ENCODE data around the gene PRKCA. TPM values are rescaled to one million over a fixed set of nuclear protein-coding genes. Genes with fewer than 3 reads are reported as not detected.

The PRKCA gene
- total RNA-seq (ENCODE audit: insufficient read depth, low replicate concordance): 4.3 TPM

- DNase-seq (ENCODE audit: low spot score): peak; percentile 63
Measured at GRCh38 chr17:66301864-66302741, at the start of gene PRKCA. Gene PRKCA (plus strand): TSS chr17:66302613.

GRCh38 chr17:66253458-66253857, 49.0 kb upstream of the PRKCA start:
- DNase-seq (ENCODE audit: low spot score): peak; percentile 10

- peak; percentile 86 for DNase-seq (ENCODE audit: low spot score)
Measured at GRCh38 chr17:66255112-66255511, 47.3 kb upstream of the PRKCA start.

- DNase-seq (ENCODE audit: low spot score): no peak
Measured at GRCh38 chr17:66255527-66255971, 46.9 kb upstream of the PRKCA start.

- DNase-seq (ENCODE audit: low spot score): no peak
Measured at GRCh38 chr17:66260275-66260674, 42.1 kb upstream of the PRKCA start.

GRCh38 chr17:66260688-66261087, 41.7 kb upstream of the PRKCA start:
- no peak for DNase-seq (ENCODE audit: low spot score)

- no peak for DNase-seq (ENCODE audit: low spot score)
Measured at GRCh38 chr17:66262767-66263166, 39.6 kb upstream of the PRKCA start.

GRCh38 chr17:66264696-66265095, 37.7 kb upstream of the PRKCA start:
- DNase-seq (ENCODE audit: low spot score): no peak

- DNase-seq (ENCODE audit: low spot score): no peak
Measured at GRCh38 chr17:66268247-66268927, 34.0 kb upstream of the PRKCA start.

GRCh38 chr17:66270106-66270505, 32.3 kb upstream of the PRKCA start:
- no peak for DNase-seq (ENCODE audit: low spot score)

- DNase-seq (ENCODE audit: low spot score): no peak
Measured at GRCh38 chr17:66271512-66271911, 30.9 kb upstream of the PRKCA start.

GRCh38 chr17:66272811-66273585, 29.4 kb upstream of the PRKCA start:
- peak; percentile 14 for DNase-seq (ENCODE audit: low spot score)

- DNase-seq (ENCODE audit: low spot score): no peak
Measured at GRCh38 chr17:66273586-66273848, 28.9 kb upstream of the PRKCA start.

GRCh38 chr17:66275651-66276050, 26.8 kb upstream of the PRKCA start:
- DNase-seq (ENCODE audit: low spot score): peak; percentile 57

- DNase-seq (ENCODE audit: low spot score): peak; percentile 3
Measured at GRCh38 chr17:66276328-66276937, 26.0 kb upstream of the PRKCA start.

- no peak for DNase-seq (ENCODE audit: low spot score)
Measured at GRCh38 chr17:66277191-66277590, 25.2 kb upstream of the PRKCA start.

- DNase-seq (ENCODE audit: low spot score): no peak
Measured at GRCh38 chr17:66281661-66282369, 20.6 kb upstream of the PRKCA start.

GRCh38 chr17:66283296-66283934, 19.0 kb upstream of the PRKCA start:
- no peak for DNase-seq (ENCODE audit: low spot score)

- DNase-seq (ENCODE audit: low spot score): no peak
Measured at GRCh38 chr17:66283971-66284370, 18.4 kb upstream of the PRKCA start.

GRCh38 chr17:66285149-66285548, 17.3 kb upstream of the PRKCA start:
- DNase-seq (ENCODE audit: low spot score): no peak

GRCh38 chr17:66287911-66288310, 14.5 kb upstream of the PRKCA start:
- no peak for DNase-seq (ENCODE audit: low spot score)

Data from umbilical cord (tissue), 2 donors.